ENCODE data around the gene TK1. TPM values are rescaled to one million over a fixed set of nuclear protein-coding genes. Genes with fewer than 3 reads are reported as not detected.

Gene TK1
- polyA plus RNA-seq, 1 of the 3 experiments (the other 2 are of a cell fraction): 112 TPM

- H3K9me2 ChIP-seq: no peaks in the 10 kb centered on the region
- H3K27ac ChIP-seq (ENCODE audit: low read depth in 2 of 2, low read length in 1 of 2): no peak overlapping the region
- H3K4me3 ChIP-seq (ENCODE audit: low read depth in 2 of 2, low read length in 1 of 2): no peak overlapping the region
- H3K79me2 ChIP-seq (ENCODE audit: insufficient read depth): no peaks in the 10 kb centered on the region
- H3K4me2 ChIP-seq: no peak overlapping the region
- no peaks in the 10 kb centered on the region for H4K20me1 ChIP-seq (ENCODE audit: insufficient read depth)
- no peak overlapping the region for H3K9ac ChIP-seq
- H2AFZ ChIP-seq (ENCODE audit: low read depth): no peak overlapping the region
- no peak for TF ChIP-seq SMC3 (IDR thresholded peaks at IDR 0.05; ENCODE audit: low read depth, low read length)
- no peak for TF ChIP-seq RXRA (IDR thresholded peaks at IDR 0.05; ENCODE audit: borderline replicate concordance, low read depth)
- no peak for TF ChIP-seq EP300 (IDR thresholded peaks at IDR 0.05; ENCODE audit: borderline replicate concordance in 1 of 2, low read depth in 1 of 2, low read length in 1 of 2)
- no peak for TF ChIP-seq USF2 (IDR thresholded peaks at IDR 0.05; ENCODE audit: borderline replicate concordance, low read depth, low read length)
- no peak for TF ChIP-seq ZBTB33 (IDR thresholded peaks at IDR 0.05; ENCODE audit: borderline replicate concordance, low read depth)
- TF ChIP-seq REST (IDR thresholded peaks at IDR 0.05; ENCODE audit: low read depth, low read length): no peak
- TF ChIP-seq POLR2AphosphoS5 (IDR thresholded peaks at IDR 0.05; ENCODE audit: low read depth, low read length): no peak
- TF ChIP-seq CTCF (IDR thresholded peaks at IDR 0.05): no peak
- no peak for TF ChIP-seq SIN3A (IDR thresholded peaks at IDR 0.05; ENCODE audit: borderline replicate concordance, low read depth, low read length)
- TF ChIP-seq RFX5 (IDR thresholded peaks at IDR 0.05; ENCODE audit: low read length): no peak
- no peak for TF ChIP-seq MXI1 (IDR thresholded peaks at IDR 0.05; ENCODE audit: low read depth, low read length)
- TF ChIP-seq ELF1 (IDR thresholded peaks at IDR 0.05): no peak
- TF ChIP-seq RCOR1 (IDR thresholded peaks at IDR 0.05; ENCODE audit: low read length): no peak
- no peaks in the 10 kb centered on the region for H3K27me3 ChIP-seq (ENCODE audit: insufficient read depth)
- no peaks in the 10 kb centered on the region for H3K9me3 ChIP-seq
- H3K4me1 ChIP-seq (ENCODE audit: control insufficient read depth in 1 of 2, insufficient read depth in 2 of 2, low read depth in 1 of 2, low read length in 1 of 2): peaks cover 0 to 2% of the 10 kb centered on the region in 2 experiments; a peak in 1 of 4 replicates
- DNase-seq: no peak
- ChIA-PET CTCF (interaction anchor here (1.0 to 6.2 kb wide), 3 partner anchors 11 to 66 kb away, joined by 3 to 43 read pairs (median 4); no protein-coding TSS in a partner anchor), POLR2A (no interaction called here)
- no peaks in the 10 kb centered on the region for H3K36me3 ChIP-seq (replicated peaks in 1 of 2; ENCODE audit: control insufficient read depth in 1 of 2, insufficient read depth in 2 of 2, low read length in 1 of 2)
- 77% methylated on average over 7 of the region's 7 CpGs for WGBS (ENCODE audit: low lambda C conversion rate)
- H3F3A ChIP-seq (replicated peaks; ENCODE audit: insufficient read depth): no peaks in the 10 kb centered on the region
These were observed 35.3 kb downstream of the TK1 start for GRCh38 chr17:78151514-78152008.

All from SK-N-SH (cell line).